ENCODE data around the gene C19orf67.

The C19orf67 gene

DNA sequence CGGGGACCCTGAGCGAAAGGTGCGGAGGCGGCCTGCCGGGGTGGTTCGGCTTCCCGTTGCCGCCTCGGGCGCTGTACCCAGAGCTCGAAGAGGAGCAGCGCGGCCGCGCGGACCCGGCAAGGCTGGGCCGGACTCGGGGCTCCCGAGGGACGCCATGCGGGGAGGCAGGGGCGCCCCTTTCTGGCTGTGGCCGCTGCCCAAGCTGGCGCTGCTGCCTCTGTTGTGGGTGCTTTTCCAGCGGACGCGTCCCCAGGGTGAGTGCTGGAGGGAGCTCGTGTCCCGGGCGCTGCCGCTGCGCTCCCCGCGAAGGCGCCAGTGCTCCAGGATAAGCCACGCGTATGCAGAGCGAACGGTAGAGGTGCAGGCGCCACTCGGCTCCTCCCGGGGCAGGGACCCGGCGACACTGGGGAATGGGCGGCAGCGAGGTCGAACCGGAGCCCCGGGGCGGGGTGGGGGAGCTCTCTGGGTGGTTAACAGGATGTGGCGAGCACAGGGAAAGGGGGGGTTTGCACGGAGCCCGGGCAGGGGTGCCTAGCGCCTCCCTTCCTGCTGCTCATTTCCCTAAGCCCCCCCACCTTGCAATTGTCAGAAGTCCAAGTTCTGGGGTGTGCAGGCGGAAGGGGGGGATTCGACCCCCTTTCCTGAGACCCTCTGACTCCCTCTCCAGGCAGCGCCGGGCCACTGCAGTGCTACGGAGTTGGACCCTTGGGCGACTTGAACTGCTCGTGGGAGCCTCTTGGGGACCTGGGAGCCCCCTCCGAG is 53.7 kb downstream of the C19orf67 start, which contains the start of gene IL27RA:
IL27RA (plus strand) TSS at position 44 of the 762 bp plus-strand sequence; CDS start at position 155, 111 bp downstream.
- ATAC-seq (replicated peaks) = peak; percentile 82
- Mint-ChIP-seq H3K4me1 (ENCODE audit: low read depth in 2 of 2) (peaks cover 29 to 35% of the 10 kb centered on the region in 2 donors), H3K27ac (peak within 1 kb of the TSS; percentile 94 to 97), H3K4me3 (peak within 1 kb of the TSS; percentile 96 to 97), H3K27me3 (no peaks in the 10 kb centered on the region), H3K9me3 (no peaks in the 10 kb centered on the region), H3K36me3 (ENCODE audit: insufficient read depth) (peaks cover 52% of the 10 kb centered on the region)
- DNase-seq = peak; percentile 80 to 84 (median 83)
